Measurements from ENCODE around the gene ZCCHC3. TPM values are rescaled to one million over a fixed set of nuclear protein-coding genes. Genes with fewer than 3 reads are reported as not detected.
A peak's percentile ranks its signal among the peaks of the same experiment; 100 is the strongest.

Gene ZCCHC3
- total and polyA plus RNA-seq, 2 donors (not counting 3 experiments of a cell fraction or from before 2014, with no cell fraction given) = 14.8 to 22.0 TPM

DNA sequence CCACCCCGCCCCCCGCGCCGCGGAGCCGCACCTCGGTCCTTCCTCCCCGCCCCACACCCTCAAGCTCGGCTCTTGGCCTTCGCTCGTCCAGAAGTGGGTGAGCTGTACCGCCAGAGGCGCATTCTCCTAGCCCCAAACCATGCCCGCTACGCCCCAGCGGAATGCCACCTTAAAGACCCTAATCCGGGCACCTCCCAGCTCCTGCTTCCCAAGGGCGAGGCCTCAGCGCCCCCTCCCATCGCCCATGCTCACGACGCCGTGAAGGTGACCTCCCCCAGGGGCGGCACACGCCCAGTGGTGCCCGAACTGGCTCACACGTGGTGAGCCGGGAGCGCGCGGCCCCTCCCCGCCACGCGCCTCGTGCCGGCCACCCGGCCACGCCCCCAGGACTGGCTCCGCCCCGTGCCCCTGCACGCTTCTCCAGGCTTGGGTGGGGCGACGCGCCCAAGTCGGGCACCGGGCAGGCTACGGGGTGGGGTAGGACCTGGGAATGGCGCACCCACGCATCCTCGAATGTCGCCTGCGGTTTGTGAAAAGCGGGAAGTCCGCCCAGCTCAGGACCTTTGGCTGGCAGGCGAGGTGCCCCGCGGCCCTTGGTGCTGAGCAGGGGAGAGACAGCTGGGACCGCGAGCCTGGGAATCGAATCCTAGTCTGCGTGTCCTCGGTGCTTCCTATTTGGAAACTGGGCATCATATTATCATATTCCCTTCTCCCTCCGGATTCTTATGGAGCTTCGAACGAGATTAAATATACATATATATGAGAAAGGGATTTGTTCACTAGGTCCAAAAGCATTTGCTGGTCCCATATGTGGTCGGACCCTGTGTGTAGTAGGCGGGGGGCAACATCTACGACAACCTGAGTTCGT, 27.0 kb downstream of the ZCCHC3 start:
- peak overlapping the region; percentile 67 for H3K27ac ChIP-seq (ENCODE audit: insufficient read depth, low read depth, low read length)

More for the DNA sequence above, 27.0 kb downstream of the ZCCHC3 start:
- peak overlapping the region; percentile 89 for H3K4me2 ChIP-seq (ENCODE audit: insufficient read depth, low read length)
- H3K9ac ChIP-seq (replicated peaks; ENCODE audit: extremely low read depth, insufficient read depth, low read length) = peak overlapping the region; percentile 65
- ChIA-PET POLR2A (interaction anchor here (0.9 to 2.1 kb wide), 8 partner anchors 14 to 304 kb away, joined by 3 to 9 read pairs (median 4); no protein-coding TSS in a partner anchor), CTCF (interaction anchor here (0.6 to 4.2 kb wide), 8 partner anchors 10 to 155 kb away, joined by 3 to 39 read pairs (median 6); partner anchors contain the start of gene ZCCHC3)
- H3K27me3 ChIP-seq (ENCODE audit: control insufficient read depth in 2 of 2, insufficient read depth in 2 of 2, low read length in 2 of 2) = no peaks in the 10 kb centered on the region
- intact Hi-C loops (cut with micrococcal nuclease) = loop anchor here (1.0 kb wide), 4 partner anchors 10 to 57 kb away; partner anchors contain the start of gene ZCCHC3
- BruUV-seq (replicated peaks) = TSS peak; percentile 88
- H3K79me2 ChIP-seq (ENCODE audit: control insufficient read depth, insufficient read depth, low read length) = peaks cover 15% of the 10 kb centered on the region
- H3K4me1 ChIP-seq (ENCODE audit: control insufficient read depth, extremely low read depth, insufficient read depth, low read length) = peaks cover 25% of the 10 kb centered on the region
- FAIRE-seq (peak; percentile 89), DNase-seq (ENCODE audit: low read depth, low spot score) (peak; percentile 93)
- no peaks in the 10 kb centered on the region for H4K20me1 ChIP-seq (replicated peaks; ENCODE audit: control insufficient read depth, extremely low read depth, insufficient read depth, low read length)
- H2AFZ ChIP-seq (ENCODE audit: low read depth, low read length) = peak overlapping the region; percentile 68
- dilution Hi-C loops (cut with MboI; ENCODE audit: extremely low pct_ligation_motif_present, low sequenced_read_pairs) = no loop called here
- no peaks in the 10 kb centered on the region for H3K9me1 ChIP-seq (replicated peaks; ENCODE audit: control insufficient read depth, extremely low read depth, insufficient read depth, low read length)
- peak overlapping the region; percentile 40 to 73 (median 69) for H3K4me3 ChIP-seq (replicated peaks in 1 of 3; ENCODE audit: insufficient read depth in 1 of 3, low read depth in 1 of 3, low read length in 3 of 3)
- H3K9me3 ChIP-seq (replicated peaks; ENCODE audit: control insufficient read depth, insufficient read depth, low read length) = no peaks in the 10 kb centered on the region
- TF ChIP-seq MYC (IDR thresholded peaks at IDR 0.05; ENCODE audit: low read depth, low read length) (peak; percentile 93), CTCF (IDR thresholded peaks at IDR 0.05; ENCODE audit: extremely low read depth in 1 of 2, insufficient read depth in 1 of 2, low read depth in 1 of 2, low read length in 2 of 2) (peak; percentile 14 to 52), POLR2AphosphoS5 (IDR thresholded peaks at IDR 0.05; ENCODE audit: insufficient read depth, low read depth, low read length) (peak; percentile 75), FOS (IDR thresholded peaks at IDR 0.05; ENCODE audit: borderline replicate concordance, insufficient read depth, low read length) (no peak), POLR2A (IDR thresholded peaks at IDR 0.05; ENCODE audit: low read depth, low read length) (peak; percentile 35), MAX (IDR thresholded peaks at IDR 0.05; ENCODE audit: insufficient read depth, insufficient read length) (peak; percentile 89), GATA2 (IDR thresholded peaks at IDR 0.05; ENCODE audit: insufficient read depth, insufficient read length, low read depth, low read length) (no peak)
- H3K36me3 ChIP-seq (ENCODE audit: control insufficient read depth in 2 of 2, extremely low read depth in 1 of 2, insufficient read depth in 2 of 2, low read length in 2 of 2) = no peaks in the 10 kb centered on the region

Measured in endothelial cell of umbilical vein (primary cell).